GM12873 (cell line): ENCODE results near the gene RHNO1.

Source experiments
- CTCF ChIP-seq: IDR thresholded peaks from 2 replicates; pipeline ENCODE4 v1.5.1; 2012; ENCODE audit warnings: low read depth, mild to moderate bottlenecking, moderate library complexity, low read length, control low read depth; ENCODE audit not compliant: insufficient read depth; ENCODE audit errors: missing control alignments

The RHNO1 gene

GRCh38 chr12:2933586-2933985 lies 56.6 kb downstream of the RHNO1 start:
- TF ChIP-seq CTCF, result no peak

- no peak for TF ChIP-seq CTCF
Measured at GRCh38 chr12:2934371-2934770, 57.3 kb downstream of the RHNO1 start.

- TF ChIP-seq CTCF, result no peak
Measured at GRCh38 chr12:2936301-2936700, 59.3 kb downstream of the RHNO1 start.

- TF ChIP-seq CTCF, result no peak
Measured at GRCh38 chr12:2937500-2937899, 60.5 kb downstream of the RHNO1 start.
